ENCODE measurements around the gene FAM9A.

The FAM9A gene

DNA sequence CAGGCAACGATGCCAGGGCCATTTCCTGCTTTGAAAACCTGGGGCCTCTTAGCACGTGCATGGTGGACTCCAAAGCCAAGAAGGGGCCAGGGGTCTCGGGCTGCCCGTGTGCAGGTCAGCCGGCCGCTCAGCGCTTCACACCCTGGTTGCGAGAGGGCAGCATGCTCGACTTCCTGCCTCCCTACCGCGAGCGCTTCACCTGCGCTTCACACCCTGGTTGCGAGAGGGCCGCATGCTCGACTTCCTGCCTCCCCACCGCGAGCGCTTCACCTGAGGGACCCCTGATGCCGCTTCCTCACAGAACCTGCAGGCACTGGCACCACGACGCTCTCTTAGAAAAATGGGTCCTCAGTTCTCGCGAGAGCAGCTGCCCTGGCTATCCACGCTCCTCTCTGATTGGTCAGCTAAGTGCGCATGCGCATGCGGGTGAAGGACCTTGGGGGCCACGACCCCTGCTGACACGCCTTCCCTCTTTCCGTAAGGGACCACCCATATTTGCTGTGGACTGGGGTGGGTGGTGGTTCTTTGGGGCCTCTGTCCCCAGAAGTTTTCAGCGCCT lies at the start of gene FAM9A:
FAM9A (minus strand) TSS at position 343 of the 559 bp plus-strand sequence. CDS start 1,212 bp downstream, outside the sequence.
- no peak for DNase-seq (ENCODE audit: low read depth)

DNA sequence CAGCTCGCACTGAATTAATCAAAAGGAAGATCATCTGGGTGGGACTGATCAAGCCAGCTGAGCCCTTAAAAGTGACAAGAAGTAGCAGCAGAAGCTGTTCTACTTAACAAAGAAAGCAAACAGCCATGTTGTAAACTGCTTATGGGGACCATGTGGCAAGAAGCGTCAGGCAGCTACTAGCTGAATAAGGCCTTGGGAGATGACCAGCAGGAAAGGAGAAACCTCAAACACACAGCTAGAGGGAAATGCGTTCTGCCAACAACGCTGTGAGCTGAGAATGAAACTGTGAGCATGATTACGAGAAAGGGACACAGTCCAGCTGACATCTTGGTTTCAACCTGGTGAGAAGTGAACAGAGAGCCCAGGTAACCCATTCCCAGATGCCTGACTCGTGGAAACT lies 49.3 kb upstream of the FAM9A start:
- DNase-seq (ENCODE audit: low read depth): no peak

DNA sequence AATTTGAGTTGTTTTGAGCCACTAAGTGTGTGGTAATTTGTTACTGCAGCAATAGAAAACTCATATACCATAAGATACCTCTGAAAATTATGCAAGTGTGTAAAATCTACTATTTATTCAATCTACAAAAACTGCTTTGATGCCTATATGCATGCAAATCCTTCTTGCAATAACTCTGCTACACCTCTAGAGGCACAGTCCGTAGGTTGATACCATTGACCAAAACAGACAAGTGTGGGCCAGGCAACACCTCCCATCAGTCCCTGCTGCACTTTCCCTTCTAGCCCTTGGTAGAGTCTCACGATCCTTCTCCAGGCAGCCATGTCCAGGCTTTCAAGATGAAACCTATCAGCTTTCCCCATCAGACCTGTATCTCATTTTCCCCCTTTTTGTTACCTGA lies 48.8 kb upstream of the FAM9A start:
- DNase-seq (ENCODE audit: low read depth): no peak

DNA sequence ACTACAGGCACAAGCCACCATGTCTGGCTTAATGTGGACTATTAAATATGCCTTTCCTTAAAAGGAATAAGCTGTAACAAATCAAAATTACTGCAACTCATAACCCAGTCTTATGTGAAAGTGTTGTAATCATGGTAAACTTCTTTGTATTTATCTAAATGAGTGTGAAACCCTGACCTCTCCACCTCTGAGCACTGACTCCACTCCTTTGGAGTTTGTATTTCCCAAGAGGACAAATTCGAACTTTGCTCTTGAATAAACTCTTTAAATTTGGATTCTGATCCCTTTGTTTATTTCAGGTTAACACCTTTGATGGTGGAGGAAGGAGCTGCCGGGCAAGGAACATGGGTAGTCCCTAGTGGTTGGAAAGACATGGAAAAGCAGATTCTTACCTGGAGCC lies 48.3 kb upstream of the FAM9A start:
- DNase-seq (ENCODE audit: low read depth): no peak

DNA sequence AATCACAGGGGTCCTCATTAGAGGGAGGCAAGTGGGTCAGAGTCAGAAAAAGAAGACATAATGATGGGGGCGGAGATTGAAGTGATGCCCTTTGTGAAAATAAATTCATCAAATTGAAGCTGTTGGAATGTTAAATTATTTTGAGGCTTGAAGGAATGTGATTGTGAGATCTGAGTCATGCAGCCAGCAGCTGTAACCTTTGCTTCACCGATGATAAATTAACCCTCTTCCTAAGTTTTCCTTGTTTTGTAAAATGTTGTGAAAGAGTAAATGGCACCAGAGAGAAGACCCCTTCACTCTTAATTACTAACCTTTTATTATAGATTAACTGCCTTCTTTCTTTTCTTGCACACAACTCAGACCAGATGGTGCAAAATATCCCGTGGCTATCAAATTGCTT lies 47.7 kb upstream of the FAM9A start:
- no peak for DNase-seq (ENCODE audit: low read depth)

DNA sequence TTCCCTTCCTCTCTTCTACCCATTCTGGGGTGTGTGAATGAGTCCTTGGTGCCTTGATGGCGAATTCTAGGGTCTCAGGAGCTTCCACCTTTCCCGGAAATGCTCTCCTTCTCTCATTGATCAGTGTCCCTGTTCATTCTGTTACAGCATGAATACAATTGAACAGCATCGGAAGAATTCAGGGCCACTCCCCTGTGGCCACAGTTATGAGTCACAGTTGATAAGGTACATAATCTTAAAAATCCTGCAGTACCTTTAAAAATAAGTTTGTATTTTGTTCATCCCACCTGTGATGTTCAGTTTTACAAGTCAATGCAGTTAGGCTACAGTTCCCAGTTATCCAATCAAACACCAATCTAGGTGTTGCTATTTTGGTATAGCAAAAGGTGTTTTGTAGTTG lies 47.3 kb upstream of the FAM9A start:
- DNase-seq (ENCODE audit: low read depth): no peak

DNA sequence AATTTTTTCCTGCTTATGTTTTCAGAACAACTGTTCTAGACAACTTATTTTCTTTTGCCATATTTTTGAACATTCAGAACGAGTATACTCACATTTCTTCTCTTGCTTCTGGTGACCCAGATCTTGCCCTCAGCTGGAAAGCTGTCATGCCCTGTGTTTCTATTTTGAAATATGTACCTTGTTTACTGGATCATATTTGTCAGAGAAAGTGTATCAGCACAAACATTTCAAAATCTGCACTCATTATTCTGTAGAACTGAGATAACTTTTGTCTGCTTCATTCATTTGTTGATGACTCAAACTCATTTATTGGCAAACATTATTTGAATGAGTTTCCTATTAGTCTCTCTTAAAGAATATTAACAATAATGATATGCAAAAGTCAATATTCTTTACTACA lies 46.2 kb upstream of the FAM9A start:
- DNase-seq (ENCODE audit: low read depth): no peak

DNA sequence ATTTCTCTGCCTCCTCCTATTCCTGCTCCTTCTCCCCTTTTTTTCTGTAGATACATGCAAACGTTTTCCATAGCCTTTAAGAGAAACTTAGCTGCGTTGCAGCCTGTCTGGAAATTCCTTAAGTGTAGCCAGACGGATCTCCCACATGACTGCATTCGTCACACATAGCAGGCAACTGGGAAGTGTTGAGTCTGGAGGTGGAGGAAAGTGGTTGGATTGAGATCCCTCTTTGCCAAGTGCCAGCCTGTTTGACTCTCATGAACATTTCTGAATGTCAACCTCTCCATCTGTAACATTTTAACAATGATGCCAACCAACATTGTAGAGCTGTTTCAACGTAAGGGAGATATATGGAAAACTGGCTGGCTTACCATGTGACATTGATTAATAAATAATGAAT lies 45.1 kb upstream of the FAM9A start:
- no peak for DNase-seq (ENCODE audit: low read depth)

DNA sequence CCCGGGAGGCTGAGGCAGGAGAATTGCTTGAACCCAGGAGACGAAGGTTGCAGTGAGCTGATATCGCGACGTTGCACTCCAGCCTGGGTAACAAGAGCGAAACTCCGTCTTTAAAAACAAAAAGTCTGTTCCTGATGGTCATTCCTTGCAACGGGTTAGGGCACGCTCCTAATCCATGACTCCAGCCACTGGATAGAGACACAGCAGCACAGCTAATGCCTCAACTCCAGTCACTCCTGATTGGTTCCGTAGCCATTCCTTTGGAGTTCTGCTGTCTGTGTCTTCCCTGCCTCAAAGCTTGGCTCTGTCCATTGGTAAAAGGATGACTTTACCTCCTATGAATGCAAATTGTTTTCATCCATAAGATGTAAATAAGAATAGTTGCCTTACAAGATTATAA lies 44.3 kb upstream of the FAM9A start:
- DNase-seq (ENCODE audit: low read depth): no peak

DNA sequence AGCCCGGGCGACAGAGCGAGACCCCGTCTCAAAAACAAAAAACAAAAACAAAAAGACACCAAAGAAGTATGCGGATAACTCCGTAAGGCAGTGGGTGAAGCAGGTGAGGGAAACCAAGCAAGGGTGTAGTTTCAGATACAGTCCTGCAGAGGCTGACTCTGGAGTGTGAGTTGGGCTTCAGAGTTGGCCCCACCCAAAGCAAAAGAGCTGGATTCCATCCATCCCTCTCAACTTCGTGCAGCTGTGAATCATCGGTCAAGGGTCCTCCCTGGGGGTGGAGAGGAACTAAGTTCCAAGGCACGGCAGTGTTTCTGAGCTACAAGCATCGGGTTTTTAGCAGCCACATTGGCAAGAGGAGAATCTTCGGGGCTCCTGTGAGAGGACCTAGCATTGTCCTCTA lies 43.9 kb upstream of the FAM9A start:
- DNase-seq (ENCODE audit: low read depth): no peak

DNA sequence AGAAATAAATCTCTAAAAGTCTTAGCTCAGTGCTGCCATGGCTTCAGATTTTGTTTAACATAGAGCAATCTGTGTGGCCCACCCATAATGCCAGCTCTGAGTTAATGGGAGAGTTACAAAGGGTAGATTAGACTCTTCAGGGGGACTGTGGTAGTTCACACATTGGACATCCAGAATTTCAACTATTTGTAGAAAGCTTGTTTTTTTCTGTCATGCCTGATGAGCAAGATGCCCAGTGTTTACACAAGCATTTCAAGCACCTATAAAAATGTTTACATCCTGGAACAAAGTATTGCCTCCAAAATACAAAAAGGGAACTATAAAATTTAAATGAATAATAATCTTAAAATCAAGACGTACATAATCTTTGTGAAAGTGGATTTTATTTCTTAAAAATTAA lies 43.0 kb upstream of the FAM9A start:
- no peak for DNase-seq (ENCODE audit: low read depth)

DNA sequence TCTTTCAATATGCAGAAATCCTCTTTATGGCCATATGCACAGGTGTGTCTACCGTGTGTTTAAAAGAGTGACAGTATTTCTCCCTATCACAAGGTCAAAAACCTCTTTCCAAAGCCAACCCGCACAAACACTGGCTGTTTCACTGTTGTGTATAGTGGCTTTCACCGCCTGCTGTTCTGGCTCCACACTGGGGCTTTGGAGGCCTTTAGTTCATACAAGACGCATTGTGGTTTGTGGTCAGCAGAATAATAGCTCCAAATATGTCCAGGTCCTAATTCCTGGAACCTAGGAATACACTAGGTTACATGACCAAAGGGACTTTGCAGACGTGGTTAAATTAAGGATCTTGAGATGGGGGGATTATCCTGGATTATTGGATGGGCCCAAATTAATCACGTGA lies 40.7 kb upstream of the FAM9A start:
- no peak for DNase-seq (ENCODE audit: low read depth)

DNA sequence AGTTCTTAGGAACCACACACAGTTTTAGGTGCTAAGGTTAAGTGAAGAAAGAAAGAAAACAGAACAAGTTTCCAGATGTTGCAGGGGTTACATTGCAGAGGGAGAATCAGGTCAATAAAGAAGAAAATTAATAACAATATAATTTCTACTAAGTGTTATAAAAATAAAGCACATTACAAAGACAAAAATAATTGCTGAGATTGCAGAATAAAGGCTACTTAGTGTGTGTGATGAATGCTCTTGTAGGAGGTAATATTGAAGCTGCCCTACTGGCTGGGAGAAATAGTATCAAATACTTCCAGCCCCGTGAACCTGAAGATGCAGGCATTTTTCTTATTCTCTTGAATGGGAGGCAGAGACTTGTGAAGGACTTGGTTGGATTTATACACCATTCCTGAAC lies 33.2 kb upstream of the FAM9A start:
- DNase-seq (ENCODE audit: low read depth): no peak

DNA sequence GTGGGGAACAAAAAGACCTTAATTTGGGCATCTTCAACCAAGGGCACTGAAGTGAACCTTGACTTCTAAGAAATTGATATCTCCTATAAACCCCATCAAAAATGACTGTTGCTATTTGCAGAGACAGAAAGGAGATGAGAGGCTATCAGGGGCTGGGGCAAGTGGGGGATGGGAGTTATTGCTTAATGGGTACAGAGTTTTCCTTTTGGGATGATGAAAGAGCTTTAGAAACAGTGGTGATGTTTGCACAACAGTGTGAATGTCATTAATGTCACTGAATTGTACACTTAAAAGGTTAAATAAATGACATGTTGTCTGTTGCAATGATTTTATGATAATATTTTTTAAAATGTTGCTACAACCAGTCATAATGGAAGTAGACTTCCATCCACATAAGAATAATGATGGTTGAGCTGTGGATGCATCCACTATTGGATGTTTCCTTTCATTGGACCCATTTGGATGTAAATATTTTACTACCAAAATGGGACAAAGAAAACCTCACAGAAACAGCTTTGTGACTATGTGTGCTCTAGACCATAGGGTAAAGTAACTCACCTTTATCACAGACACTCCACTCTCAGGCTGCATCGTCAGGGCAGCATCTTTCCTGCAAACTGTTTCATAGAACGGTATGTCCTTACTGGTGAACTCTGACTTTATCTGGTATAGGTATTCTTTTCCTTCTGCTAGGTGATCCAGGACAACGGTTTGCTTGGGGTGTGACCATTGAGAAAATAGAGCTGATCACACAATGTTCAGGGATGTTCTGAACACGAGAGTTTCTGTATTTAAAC lies 31.6 kb upstream of the FAM9A start:
- no peak for DNase-seq (ENCODE audit: low read depth)

DNA sequence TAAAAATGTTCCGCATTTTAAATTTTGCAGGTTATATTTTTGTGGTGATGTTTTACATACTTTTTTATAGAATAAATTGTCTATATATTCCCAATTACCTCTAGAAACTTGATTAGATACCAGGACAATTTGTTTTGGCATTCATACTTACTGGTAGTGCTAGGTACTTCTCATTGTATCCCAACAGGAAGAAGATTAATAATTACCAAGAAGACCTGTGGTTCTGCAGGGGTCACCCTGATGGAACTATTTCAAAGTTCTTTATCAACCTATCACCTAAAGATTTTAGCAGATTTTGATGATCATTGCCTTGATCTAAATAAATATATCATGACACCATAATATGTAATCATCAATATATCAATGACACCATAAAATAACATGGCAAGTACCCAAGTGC lies 22.5 kb upstream of the FAM9A start:
- no peak for DNase-seq (ENCODE audit: low read depth)

DNA sequence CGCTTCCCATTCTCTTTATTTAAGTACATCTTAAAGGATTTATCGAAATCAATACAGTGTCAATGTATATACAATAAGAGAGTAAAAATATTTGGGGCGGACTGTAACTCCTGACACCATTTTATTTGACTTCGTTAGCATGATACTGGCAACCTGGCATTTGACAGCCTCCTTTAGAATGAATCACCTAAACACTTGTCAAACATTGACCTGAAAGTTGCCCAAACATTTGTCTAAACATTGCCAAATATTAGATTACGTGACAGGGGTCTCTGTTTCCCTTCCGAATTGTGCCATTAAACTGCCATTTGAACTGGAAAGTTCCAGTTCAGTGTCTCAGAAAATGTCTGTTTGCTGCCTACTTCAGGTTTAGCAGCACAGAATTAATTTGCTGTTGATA lies 20.8 kb upstream of the FAM9A start:
- no peak for DNase-seq (ENCODE audit: low read depth)

DNA sequence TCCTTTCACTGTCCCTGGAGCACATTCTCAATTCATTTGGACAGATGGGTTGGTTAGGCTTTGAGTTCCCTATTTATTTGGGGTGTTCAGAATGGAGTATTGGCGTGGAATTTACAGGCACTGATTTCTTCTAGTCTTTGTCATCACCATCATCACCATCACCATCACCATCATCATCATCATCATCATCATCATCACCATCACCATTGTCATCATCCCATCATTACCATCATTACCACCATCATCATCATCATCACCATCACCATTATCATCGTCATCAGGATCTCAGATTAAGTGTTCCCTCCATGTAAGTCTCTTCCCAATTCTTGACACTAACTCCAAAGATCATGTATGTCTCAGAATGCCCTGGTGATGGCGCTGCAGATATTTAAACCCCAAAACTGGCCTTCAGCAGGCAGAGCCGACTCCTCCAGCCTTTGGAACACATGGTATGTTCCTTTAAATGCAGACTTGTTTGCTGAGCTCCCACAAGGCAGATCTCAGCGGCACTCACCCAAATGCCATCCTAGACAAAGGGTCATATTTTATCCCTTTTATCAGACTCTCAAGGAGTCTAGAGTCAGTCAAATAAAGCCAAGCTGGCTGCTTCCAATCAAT lies 19.8 kb upstream of the FAM9A start:
- no peak for DNase-seq (ENCODE audit: low read depth)

DNA sequence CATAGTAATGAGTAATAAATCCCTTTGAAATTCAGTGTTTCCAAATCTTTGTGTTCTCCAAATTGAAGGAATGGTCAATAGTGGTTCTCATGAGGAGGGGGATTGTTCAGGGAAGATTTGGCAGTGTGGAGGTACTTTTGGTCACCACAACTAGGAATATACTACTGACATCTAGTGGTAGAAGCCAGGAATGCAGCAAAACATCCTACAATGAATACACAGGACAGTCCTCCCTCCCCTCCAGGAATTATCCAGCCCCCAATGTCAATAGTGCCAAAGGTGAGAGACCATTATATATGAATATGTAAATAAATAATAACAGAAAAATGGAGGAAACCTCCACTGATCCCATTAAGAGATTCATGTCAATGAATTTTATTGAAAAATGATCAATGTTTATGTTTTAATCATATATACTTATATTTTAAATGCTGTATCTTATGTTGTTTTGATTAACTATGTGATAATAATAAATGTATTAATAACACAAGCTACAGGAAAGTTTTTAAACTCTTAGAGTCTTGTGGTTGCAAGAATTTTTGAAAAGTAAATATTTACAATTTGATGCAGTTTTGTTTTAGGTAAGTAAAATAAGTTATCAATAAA lies 14.4 kb upstream of the FAM9A start:
- DNase-seq (ENCODE audit: low read depth): peak; percentile 2

DNA sequence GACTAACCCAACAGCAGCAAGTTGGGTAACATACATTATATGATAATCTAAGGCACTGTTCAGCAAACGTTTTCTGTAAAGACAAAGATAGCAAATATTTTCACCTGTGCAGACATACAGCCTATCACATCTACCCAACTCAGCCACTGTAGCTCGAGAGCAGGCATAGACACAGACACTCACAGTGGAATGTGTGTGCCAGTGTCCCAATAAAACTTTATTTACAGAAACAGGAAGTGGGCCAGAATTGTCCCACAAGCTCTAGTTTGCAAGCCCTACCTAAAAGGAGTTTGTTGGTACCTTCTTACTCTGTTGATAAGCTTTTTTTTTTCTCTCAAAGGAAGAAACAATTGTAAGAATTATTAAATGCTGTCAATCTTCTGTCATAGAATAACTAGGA lies 11.9 kb upstream of the FAM9A start:
- DNase-seq (ENCODE audit: low read depth): no peak

DNA sequence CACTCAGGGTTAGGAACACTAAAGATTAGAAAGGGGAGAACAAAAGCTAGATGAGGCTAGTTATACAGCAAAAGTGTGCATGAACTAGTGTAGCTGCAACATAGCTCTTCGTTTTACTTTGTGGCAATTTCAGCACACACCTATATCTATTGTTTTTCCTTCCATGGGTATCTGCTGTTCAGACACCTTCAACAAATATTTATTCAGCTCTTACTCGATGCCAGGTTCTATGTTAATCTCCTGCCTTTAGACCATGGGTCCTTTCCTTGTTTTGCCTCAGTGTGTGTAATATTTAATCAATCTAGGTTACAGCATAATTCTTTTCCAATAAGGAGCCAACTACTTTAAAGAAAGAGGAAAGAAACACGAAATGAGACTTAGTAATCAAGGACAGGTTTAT lies 10.4 kb upstream of the FAM9A start:
- DNase-seq (ENCODE audit: low read depth): no peak

DNA sequence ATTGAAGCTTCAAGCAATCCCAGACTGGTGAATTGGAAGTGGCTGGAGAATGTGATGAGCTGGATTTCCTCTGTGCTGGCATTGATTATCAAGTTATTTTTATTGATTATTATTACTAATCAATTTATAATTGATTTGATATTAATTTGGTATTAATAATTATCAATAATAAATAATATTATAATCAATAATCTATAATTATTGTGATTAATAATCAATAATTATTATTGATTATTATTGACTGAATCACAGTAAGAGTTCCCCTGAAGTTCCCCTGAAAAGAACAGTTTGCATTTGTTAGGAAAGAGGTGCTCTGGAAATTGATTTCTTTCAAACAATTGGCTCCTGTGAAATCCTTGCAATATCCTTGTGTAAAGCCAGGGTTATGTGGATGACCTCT lies 7.5 kb upstream of the FAM9A start:
- DNase-seq (ENCODE audit: low read depth): no peak

DNA sequence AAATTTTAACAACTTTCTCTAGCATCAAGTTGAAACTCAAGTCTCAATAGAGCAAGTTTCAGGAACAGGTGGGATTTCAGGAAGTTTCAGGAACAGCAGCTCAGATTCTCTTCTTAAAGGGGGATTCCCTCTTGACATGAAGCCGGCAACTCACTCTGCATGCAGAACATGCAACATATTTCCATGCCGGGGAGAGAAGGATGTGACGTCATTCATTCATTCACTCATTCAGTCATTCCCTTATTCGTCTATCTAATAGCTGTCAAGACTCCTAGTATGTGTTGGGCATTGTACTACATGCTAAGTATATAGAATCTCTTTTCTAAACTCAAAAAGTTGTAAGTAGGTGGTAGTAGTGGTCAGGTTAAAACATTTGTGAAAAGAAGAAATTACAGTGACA lies 4.8 kb upstream of the FAM9A start:
- DNase-seq (ENCODE audit: low read depth): no peak

DNA sequence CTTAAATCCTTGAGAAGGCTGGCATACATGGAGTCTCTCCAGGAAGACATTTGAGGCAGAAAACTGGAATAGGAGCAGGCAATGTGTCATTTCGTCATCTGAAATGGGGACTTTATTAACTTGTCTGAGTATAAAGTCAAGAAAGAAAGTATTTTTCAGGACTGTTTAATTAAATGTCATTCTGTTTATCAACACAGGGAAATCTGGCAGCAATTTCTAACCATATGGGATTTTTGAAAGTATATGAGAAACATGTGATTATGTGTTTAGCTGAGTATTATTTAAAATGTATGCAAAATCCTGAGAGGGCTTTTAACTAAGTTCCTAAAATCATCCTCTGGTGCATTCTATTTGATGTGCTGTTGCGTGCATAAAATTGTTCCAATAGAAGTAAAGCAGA lies 3.9 kb upstream of the FAM9A start:
- DNase-seq (ENCODE audit: low read depth): no peak
